ENCODE results near the gene E2F1.

Gene E2F1

GRCh38 chr20:33670715-33671499, 15.3 kb downstream of the E2F1 start:
- DNase-seq, result no peak

- DNase-seq, result no peak
These were observed 16.1 kb downstream of the E2F1 start for GRCh38 chr20:33669873-33670640.

DNA sequence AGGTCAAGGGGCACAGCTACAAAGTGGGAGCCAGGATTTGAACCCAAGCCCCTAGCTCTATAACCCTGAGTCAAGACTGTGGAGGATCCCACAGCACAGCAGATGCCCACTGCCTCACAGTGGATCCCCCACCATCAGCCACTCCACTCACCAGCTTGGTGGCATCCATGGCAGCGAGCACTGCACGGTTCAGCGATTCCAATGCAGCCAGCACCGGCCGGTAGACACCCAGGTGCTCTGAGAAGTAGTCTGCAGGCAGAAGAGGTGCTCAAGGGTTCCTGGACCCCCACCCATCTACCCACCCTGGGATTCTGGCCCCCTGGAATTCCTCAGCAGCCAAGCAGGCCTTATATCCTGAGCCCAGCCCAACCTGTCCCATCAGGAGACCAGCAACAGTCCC, 17.0 kb downstream of the E2F1 start:
- no peak for DNase-seq

DNA sequence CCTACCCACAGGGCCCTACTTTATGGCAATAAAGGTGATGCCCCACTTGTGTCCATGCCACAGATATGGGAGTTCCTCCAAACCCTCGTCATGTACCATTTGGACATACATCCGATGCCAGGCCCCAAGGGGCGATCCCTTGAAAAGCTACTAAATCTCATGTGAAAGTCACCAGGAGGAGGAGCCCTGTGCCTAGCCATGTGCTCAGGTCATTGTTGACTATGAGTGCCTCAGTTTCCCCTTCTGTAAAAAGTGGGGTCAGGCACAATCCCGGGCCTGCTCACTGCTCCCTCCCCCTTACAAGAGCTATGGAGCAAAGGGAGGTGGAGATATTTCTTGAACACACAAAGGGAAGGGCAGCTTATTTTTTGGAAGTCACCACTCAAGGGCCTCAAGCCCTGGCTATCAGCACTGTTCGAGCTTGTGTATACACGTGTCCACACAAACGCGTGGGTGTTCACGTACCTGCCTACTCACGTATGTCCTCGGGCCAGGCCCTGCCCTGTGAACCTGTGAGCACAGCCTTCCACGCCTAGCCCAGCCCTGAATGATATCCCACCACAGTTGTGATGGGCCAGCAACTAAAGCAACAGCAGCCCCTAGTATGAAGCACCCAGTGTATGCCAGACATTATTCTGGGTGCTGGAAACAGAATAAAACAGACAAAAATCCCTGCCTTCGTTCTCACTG, 17.6 kb downstream of the E2F1 start:
- DNase-seq, result no peak

- DNase-seq, result peak; percentile 78
These were observed 18.3 kb downstream of the E2F1 start for GRCh38 chr20:33667676-33668465.

- DNase-seq, result peak; percentile 22
These were observed 18.9 kb downstream of the E2F1 start for GRCh38 chr20:33667245-33667675.

DNA sequence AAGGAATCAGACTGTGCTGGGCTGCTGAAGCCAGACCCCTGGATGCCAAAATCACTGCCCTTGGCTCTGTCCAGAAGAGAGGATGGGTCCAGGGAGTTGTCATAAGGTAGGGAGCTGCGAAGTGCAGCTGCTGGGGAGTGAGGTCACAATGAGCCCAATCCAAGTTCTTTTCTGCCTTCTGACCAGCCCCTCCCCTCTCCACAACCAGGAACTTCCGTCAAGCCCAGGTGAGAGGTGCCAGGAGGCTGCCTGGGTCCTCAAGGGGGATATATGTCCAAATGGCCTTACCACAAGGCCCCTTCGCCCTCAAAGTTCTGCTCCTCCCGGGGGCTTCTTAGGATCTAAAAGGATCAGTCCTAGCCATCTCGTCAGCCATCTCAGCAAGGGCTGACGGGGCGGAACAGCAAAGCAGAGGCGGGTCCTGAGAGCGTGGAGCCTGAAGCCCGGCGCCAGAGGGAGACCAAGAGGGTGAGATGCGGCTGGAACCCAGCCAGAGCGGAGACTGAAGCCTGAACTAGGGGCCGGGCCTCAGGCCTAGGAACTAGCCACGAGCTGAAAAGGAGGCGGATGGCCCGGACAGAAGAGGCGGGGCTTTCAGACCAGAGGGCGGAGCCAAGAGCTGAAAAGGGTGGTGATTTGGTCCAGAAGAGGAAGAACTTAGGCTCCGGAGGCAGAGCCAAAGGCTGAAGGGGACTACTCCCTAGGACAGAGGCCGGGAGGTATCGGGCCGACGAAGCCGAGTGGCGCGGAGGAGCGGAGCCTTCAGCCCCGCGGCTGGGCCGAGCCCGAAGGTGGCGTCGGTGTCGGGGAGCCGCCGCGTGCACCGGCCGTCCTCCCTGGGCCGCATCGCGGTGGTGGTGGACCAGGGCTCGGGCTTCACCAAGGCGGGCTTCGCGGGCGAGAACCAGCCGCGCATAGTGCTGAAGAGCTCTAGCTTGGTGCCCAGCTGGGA, 19.6 kb downstream of the E2F1 start, which contains the start of gene ACTL10:
ACTL10 (plus strand) TSS at position 651 of the 952 bp plus-strand sequence. CDS start 555 bp downstream, outside the sequence.
- peak; percentile 91 for DNase-seq

DNA sequence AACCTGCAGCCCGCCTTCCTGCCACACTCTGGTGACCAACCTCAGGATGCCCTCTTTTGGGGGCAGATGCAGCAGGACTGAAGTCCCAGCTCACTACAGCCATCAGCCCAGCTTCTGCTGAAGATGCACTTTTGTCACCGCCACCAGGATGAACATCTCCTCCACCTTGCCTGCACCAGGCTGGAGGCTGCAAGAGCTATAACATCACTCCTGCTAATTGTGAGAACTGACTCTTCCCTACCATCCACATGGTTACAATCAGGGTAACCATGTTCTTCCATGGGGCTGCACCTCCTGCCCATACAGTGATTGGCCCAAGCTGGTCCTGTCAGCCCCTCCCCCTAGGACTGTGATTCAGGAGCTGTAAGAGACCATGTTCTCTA, 21.4 kb downstream of the E2F1 start:
- no peak for DNase-seq

DNA sequence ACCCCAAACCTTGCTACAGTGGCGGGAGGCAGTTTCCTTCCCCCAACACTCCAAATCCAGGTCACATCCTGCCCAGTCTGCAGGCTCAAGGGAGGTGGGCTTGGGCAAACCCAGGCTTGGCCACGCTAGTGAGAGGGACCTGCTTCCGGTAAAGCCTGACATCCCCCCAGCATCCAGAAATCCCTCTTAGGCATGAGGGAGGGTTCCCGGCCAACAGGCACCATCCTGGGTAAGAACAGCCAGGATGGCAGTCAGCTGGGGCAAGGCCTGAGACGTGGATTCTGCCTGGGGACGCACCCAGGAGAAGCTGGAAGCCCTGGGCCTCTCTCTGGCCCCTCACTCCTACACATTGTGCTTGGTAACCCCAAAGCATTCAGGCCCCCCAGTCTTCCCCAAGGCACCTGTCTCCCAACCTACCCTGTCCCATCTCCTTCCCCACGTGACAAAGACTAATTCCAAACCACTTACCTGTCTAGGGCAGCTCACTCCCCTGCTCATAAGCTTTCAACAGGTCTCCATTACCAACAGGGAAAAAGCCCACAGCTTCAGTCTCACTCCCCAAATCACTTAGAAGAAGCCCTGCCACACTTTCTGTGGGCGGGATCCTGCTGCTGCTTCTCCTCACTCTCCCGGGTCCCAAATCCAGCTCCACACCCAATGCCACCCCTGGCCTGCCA, 22.0 kb downstream of the E2F1 start:
- DNase-seq, result no peak

DNA sequence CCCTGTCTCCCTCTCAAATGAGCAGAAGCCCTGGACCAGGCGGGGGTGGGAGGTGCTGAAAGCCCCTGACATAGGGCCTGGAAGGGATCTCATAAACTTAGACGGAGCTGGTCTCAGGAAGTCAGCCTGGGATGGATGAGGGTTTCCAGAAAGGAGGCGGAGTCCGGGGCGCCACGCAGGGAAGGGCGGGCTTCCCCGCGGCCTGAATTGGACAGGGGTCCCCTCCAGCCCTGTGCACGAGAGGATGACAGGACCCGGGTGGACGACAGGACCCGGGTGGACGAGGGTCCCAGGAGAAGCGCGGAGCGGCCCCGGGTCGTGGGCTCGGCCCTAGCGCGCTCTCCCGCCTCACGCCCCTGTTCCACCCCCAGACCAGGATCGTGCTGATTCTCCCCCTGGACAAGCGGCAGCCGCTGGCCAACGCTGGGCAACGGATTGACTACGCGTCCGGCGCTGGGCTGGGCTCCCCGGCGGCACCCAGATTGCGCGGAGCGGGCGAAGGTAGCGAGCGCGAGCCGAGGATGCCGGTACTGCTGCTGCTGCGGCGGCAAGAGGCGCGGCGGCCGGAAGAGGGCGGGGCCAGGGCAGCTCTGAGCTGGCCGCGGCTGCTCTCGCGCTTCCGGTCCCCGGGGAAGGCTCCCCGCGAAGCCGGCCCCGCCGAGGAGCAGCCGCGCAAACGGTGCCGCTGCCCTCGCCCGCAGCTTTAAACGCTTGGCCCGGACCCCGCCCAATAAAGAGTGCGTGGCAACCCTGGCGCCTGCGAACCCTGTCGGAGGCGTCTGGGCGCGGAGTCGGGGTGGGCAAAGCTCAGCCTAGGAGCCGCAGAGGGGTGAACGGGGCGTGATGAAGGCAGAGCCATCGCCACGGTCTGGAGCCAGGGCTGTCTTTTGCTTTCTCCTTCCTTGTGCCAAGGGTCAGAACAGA, 22.8 kb downstream of the E2F1 start:
- peak; percentile 83 for DNase-seq

DNA sequence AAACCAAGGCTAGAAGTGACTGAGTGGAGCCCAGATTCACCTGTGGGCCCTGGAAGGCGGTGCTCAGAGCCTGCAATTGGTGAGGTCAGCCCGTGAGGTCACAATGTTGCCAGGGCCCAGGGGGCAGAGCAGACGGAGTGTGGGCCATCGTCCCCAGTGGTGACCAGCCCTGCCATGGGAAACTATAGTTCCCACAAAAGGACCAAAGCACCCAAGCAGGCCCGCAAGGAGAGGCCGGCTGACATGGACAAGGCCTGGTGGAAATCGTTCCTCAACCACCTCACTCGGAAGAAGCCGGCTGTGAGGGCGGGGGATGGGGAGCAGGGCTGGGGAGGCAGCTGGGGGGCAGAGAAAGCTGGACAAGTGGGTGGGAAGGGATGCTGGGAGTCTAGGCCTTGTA, 24.0 kb downstream of the E2F1 start, which contains the start of gene C20orf144:
C20orf144 (plus strand) TSS at position 156 of the 400 bp plus-strand sequence; CDS start at position 175, 19 bp downstream.
- no peak for DNase-seq

- DNase-seq, result no peak
These were observed 25.5 kb downstream of the E2F1 start for GRCh38 chr20:33660685-33661058.

- DNase-seq, result no peak
These were observed 26.0 kb downstream of the E2F1 start for GRCh38 chr20:33660035-33660684.

- no peak for DNase-seq
These were observed 26.7 kb downstream of the E2F1 start for GRCh38 chr20:33659341-33660034.

DNA sequence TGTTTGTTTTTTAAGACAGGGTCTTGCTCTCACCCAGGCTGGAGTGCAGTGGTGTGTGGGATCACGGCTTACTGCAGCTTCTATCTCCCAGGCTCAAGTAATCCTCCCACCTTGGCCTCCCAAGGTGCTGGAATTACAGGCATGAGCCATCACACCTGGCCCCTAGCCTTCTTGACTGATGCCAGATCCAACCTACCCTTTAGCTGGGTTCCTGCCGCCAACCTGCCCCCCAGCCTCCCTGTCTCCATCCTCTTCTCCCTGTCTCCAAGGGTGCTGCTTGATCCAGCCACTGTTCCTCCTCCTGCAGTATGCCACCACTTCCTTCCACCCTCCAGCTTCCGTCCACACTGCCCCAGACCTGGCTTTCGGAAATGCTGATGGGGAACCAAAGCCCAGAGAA, 27.3 kb downstream of the E2F1 start:
- no peak for DNase-seq

DNA sequence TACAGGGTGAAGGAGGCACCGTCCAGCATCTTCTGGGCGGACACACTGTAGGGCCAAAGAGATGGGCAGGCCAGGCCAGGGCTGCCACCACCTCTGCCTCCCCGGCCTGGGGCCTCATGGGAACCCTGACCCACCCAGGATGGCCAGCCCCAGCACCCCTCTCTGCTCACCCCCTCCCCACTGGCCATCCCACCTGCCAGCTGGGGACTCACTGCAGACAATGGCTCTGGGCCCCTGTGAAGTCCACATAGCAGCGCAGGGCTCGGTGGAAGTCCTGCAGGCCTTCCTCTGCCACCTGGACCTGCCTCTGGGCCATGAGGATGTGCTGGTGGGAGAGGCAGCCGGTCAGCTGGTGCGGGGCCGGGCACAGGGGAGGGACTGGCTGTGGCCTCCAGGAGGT, 27.7 kb downstream of the E2F1 start:
- no peak for DNase-seq

DNA sequence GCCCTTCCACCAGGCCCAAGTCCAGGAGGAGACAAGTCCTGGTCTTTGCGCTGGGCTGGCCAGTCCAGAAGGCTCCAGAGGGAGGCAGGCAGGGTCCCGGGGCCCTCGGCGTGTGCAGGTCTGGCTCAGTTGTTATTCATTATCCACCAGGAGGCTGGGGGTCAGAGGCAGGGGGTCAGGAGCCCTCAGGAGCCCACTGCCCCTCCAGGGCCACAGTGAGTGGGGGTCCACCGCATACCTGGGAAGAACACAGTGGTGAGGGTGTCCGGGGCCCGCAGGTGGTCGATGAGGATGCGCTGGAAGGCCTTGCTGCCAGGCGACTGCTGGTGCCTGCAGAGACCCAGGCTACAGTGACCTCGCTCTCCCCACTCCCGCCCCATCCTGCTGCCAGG, 28.5 kb downstream of the E2F1 start:
- DNase-seq, result no peak

Measured in CD4-positive, alpha-beta T cell treated with Interferon gamma for 1 hour (primary cell).